HFF-Myc (cell line): ENCODE results near the gene PTPN11.

Source experiments
- DNase-seq: peaks from one replicate; pipeline ENCODE4 v3.0.0-alpha.2; 2011; ENCODE audit warnings: low read depth; ENCODE audit errors: extremely low read depth
- H3K4me3 ChIP-seq: replicated peaks from 2 replicates; pipeline ENCODE4 v1.5.1; 2011; ENCODE audit warnings: low read depth, mild to moderate bottlenecking, control low read depth, low read length
- CTCF ChIP-seq: IDR thresholded peaks from 2 replicates; pipeline ENCODE4 v1.5.1; 2012; ENCODE audit warnings: mild to moderate bottlenecking, low read depth, low read length, control low read depth; ENCODE audit errors: missing control alignments

Gene PTPN11

GRCh38 chr12:112555621-112556233, 137.0 kb downstream of the PTPN11 start:
- no peak overlapping the region for H3K4me3 ChIP-seq
- TF ChIP-seq CTCF = no peak
- DNase-seq = no peak

- no peak for DNase-seq
- TF ChIP-seq CTCF = no peak
- H3K4me3 ChIP-seq = no peak overlapping the region
These were observed 139.3 kb downstream of the PTPN11 start for GRCh38 chr12:112557951-112558630.
